NK-92 treated with Interleukin-12 subunit alpha and Interleukin-12 subunit beta, amount 100 ng/mL, for 24 hours (cell line): ENCODE measurements around the gene NEK6.

Source experiments
- DNase-seq: peaks from one replicate; lab custom pipeline; 2025; lab: John Stamatoyannopoulos, UW

NEK6 gene

DNA sequence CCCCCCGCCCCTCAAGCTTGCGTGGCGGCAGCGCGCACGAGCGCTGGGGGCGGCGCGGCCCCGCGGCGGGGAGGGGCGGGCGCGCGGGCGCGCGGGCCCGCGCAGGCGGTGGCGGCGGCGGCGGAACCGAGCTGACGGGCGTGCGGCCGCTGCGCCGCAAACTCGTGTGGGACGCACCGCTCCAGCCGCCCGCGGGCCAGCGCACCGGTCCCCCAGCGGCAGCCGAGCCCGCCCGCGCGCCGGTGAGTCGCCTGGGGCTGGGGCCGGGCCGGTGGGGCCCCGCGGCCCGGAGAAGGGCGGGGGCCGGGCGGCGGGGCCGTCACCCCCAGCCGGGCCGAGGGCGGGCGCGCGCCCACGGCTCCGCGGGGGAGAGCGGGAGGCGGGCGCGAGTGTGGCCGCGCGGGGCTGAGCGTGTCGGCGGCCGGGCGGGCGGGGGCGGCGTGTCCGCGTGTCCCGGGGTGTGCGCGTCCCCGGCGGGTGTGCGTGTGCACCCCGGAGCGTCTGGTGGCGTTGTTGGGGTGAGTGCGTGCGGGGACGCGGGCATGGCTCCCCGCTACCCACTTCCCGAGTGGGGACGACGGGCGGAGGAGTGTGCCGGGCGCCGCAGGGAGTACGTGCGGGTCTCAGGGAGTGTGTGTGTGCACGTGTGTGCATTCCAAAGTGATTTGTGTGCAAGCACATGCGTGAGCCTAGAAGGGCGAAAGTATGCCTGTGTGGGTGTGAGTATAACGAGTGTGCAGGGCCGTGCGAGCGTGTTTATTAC lies at the start of gene NEK6:
Gene NEK6, plus strand, starts transcription at position 106 of the 763 bp plus-strand sequence. CDS start 44,016 bp downstream, outside the sequence.
- no peak for DNase-seq

DNA sequence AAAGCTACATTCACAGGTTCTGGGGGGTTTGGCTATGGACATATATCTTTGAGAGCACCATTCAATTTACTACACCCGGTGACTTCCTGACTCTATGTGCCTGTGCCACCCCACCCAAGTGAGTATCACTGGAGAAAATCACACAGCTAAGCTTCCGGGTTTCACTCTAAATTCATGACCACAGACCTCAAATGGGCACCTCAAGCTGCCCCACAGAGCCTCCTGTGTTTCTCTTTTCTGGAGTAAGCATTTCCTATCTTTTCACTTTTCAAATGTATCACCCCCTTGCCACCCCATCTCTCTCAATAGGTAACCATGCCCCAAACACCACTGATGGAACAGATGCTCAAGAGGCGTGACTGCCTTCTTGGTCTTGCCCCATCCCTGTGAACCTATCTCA lies 49.2 kb upstream of the NEK6 start:
- no peak for DNase-seq

DNA sequence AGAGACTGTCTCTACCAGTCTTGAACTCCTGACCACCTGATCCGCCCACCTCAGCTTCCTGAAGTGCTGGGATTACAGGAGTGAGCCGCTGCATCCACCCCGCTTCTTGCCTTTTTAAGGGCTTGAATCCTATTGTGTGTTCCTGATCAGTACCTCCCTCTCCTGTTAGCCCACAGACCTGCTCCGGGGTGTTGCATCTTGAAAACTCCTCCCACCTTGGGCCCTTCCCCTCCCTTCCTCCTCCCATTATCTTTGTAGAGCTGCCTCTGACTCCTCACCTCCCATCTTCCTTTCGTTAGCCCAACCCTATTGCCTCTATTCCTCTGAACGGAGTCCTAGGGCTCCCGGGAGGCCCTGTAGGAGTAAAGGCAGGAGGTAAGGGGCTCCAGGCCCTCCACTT lies 48.5 kb upstream of the NEK6 start:
- no peak for DNase-seq

DNA sequence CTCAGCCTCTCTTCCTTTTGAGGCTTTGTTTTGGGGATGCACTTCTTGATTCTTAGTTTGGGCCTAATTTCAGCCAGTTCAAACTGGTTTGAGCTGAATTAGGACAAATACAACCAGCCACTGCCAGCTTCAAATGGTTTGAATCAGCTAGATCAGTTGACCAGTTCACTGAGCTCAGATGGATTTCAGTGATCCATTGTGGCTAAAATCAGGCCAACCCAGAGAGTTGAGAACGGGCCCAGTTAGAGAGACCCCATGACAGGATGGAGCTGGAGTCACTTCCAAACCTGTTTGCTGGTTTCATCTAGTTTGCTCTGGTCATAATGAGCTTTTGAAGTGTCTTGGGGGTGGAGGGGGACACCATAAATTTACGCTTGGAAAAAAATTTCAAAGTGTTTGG lies 48.0 kb upstream of the NEK6 start:
- DNase-seq = no peak

DNA sequence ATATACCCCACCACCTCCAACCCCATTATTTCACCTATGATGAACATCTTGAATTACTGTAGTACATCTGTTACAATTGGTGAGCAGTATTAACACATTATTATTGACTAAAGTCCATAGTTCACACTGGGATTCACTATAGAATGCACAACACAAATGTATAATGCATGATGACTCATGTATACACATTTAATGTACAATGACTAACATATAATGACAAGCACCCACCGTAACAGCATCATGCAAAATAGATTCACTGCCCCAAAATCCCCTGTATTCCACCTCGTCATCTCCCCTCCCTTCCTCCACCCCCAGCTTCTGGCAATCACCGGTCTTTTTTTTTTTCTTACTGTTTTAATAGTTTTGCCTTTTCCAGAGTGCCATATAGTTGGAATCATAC lies 47.1 kb upstream of the NEK6 start:
- DNase-seq = no peak

DNA sequence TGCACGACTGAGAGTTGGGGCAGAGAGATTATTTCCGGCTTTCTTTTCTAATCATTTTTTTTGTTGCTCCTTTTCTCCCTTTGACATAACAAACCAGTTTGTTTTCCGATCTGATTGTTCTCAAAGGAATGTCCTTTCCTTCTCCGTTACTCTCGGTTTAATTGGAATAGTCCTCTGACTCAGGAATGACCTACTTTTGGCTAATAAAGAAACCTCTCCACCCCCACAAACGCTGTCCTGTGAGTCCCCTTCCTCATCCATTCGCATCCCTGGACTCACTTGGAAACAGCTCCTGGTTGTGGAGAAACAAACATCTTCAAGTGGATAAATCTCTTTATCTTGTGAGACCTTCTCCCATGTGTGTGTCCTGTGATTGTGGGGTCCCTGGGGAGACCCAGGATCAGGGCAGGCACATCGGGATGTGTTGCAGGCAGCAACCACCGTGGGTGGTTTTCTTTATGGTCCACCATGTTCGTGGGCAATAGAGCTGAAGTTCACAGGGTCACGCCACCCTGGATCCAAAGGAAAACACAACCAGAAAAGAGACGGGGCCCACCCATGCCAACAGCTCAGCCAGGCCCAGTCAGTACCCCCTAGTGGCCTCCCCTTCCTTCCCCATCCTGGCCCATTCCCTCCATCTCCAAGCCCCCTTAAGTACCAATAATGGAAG lies 45.2 kb upstream of the NEK6 start:
- no peak for DNase-seq

DNA sequence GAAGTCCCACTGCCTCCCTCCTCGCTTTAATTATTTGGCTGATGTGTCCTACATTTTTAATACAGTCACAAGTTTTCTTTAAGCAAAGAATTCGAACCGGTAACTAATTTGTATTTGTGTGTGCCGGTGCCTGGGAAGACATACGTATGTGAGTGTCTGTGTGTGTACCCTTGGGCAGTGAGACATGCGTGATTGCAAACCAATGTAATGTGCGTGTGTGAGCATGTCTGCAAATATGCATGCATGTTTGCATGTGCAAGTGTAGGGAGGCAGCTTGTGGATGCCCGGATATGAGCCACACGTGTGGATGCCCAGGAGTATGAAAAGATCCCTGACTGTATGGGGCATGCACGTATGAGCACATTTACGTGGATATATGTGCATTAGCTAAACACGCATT lies 44.4 kb upstream of the NEK6 start:
- no peak for DNase-seq

DNA sequence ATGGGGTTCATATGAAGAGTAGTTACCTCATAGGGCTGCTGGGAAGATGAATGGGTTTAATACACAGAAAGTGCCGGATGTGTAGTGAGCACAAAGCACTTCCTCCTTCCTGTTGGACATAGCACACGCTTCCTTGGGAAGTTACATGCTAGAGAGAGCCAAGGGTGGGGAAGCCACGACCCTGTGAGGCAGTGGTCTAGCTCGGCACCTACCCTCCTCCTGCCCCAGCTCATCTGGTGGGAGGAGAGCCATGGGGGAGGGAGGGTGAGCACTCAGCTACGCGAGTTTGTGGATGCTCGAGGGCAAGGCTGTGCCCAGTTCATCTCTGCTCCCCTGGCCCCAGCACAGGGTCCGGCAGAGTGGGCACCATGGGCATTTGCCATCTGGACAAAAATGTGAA lies 43.6 kb upstream of the NEK6 start:
- DNase-seq = no peak

DNA sequence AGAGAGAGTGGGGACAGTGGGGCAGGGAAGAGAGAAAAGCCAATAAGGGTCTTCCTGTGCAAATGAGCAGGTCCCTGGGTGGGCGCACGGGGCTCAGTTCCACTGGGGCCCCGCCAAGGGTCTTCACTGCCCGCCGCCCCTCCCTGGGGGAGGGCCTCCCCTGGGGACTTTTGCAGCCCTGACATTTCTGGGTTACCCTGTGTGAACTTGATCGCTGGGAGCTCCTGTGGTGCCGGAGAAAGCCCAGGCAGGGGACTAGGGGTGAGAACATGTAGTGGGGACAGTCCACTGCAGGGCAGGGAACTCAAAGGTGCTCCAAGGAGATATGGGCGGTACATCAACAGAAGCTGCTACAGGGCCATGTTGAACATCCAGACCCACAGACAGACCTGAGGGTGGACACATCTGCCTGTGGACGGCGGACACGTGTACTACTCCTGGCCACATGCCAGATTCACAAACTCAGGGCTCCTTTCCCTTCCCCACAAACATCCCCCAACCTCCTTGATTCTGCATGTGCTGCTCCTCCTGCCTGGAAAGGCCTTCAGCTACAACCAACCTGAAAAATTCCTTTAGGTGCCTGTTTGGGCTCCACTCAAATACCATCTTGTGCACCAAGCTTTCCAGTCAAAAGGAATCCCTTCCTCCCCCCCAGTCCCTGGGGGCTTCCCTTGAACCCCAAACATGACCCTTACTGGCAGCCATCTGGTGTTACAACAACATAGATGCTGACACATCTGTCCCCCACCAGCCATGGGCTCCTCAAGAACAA lies 43.0 kb upstream of the NEK6 start:
- DNase-seq = no peak

DNA sequence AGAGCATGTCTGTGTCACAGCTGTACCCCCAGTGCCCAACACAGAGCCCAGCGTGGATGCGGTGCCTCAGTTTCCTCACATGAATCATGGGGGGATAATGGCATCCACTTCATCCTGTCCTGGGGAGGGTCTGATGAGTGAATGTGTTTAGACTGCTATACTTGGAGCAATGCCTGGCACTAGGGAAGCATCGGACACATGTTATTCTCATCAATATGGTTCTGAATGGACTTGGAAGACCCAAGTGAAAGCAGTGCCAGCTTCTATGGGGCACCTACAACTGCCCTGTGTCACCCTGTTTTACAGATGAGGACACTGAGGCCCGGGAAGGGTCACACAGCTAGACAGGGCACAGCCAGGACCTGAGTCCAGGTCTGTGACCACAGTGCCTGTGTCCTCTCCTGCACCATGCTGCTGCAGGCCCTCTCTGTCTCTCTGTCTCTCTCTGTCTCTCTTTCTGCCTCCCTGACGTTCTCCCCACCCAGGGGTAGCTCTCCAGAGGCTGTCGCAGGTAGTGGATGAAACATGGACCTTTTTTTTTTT lies 42.3 kb upstream of the NEK6 start:
- no peak for DNase-seq

DNA sequence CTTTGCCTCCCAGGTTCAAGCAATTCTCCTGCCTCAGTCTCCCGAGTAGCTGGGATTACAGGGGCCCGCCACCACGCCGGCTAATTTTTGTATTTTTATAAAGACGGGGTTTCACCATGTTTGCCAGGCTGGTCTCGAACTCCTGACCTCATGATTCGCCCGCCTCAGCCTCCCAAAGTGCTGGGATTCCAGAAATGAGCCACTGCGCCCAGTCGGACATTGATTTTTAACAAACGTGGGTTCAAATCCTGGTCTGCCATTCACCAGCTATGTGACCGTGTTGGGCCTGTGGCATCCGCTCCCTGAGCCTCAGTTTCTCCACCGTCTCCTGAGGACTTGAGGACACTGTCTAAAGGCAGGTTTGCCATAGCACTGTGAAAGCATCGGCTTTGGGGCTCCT lies 41.8 kb upstream of the NEK6 start:
- DNase-seq = no peak

DNA sequence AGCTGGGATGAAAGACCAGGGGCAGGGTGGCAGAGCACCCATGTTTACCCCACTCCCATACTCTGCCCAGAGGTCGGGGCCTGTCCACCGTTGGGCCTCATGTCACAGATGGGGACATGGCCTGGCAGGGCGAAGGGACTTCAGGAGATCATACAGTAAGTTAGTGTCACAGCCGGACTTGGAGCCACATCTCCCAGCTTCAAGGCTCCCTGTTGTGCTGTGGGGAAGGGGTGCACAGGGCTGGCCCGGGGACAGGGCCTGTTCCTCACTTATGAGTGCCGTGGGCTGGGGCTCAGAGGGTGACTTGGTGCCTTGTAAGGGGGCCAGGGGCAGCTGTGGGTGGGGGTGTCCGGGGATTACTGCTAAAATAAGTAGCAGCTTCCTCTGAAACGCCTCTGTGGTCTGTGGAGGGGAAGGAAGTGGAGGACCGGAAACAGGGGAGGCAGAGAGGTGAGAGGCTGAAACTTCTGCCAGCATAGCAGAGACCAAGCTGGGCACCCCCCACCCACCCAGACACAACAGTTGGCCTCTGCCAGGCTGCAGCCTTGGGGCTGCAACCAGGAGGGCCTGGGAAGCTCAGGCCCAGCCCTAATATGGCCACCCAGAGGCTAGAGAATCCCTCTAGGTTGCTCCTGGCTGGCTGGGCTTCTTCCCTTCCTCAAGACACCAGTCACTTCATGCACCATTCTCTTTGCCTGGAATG lies 41.1 kb upstream of the NEK6 start:
- peak; percentile 71 for DNase-seq

DNA sequence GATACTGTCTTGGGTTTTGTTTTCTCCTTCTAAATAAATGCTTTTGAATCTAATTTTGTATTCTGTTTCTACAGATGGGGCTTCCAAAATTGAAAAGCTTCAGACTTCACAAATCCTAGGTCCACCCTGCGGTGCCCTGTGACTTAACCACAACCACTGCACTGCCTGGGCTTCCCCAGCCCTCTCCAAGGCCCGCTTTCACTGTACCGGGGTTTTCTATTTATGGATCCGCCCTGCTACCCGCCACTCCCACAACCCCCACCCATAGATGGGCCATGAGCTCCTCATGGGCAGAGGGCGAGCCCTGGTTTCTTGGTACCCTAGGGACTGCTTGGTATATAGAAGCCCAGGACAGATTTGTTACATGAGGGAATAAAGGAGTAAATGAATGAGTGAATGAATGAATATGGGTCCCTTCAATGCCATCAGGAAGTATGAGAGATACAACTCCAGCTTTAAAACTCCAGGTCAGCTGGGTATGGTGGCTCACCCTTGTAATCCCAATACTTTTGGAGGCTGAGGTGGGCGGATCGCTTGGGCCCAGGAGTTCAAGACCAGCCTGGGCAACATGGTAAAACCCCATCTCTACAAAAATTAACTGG lies 39.8 kb upstream of the NEK6 start:
- no peak for DNase-seq

DNA sequence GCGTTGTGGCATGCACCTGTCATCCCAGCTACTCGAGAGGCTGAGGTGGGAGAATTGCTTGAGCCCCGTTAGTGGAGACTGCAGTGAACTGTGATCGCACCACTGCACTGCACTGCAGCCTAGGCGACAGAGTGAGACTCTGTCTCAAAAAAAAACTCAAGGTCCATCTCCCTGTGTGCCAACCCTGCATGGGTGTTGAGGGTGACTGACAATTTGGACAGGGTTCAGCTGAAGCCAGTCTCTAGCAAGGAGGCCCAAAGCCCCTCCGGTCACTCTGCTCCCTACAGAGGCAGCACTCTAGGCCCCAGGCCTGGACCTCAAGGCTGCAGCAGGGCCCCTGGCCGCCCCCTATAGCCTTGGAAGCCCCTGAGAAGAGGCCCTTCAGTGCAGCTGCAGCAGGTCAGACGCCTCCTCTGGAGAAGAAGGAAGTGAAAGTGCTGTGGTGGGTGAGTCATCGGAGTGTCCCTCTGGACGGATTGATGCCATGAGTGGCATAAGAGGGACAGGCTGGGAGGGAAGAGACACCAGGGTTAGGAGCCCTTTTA lies 39.2 kb upstream of the NEK6 start:
- DNase-seq = peak; percentile 23

DNA sequence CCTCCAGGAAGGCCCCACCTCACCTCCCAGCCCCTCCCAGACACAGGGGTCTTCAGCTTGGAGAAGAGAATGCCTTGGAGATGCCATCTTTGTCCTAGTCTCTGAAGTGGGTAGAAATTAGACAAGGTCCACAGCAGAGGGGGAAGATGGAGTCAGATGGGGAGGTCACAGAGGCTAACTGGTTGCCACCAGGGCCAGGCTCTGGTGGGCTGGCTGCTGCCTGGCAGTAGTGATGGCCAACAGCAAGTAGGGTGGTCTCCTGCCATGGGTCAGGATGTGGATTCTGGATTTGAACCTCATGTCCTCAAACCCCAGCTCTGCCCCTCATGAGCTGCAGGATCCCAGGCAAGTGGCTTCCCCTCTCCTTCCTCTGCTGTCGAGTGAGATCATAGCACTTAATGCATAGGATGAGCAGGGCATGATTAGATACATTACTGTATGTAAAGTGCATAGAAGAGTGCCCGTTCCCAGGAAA lies 38.7 kb upstream of the NEK6 start:
- DNase-seq = no peak

DNA sequence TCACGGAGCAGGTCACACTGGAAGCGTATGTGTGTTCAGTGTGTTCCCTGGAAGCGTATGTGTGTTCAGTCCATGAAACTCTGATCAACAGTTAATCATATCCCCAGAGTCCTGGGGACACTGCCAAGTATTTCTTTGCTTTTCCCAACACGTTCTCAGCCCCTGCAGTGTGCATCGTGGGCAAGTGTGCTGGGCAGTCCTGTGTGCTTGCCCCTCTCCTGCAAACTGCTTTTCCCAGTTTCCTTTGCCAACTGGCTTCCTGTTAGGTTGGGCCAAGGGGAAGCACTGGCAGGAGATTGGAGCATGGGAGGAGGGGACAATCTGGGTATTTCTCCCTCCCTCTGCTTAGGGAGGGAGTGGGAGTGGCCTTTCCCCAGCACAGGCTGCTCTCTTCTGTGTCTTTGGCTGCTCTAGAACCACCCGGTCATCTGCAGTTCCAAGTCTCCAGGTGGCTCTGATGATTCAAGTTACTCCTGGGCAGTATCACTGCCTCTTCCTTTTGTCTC lies 36.8 kb upstream of the NEK6 start:
- no peak for DNase-seq

DNA sequence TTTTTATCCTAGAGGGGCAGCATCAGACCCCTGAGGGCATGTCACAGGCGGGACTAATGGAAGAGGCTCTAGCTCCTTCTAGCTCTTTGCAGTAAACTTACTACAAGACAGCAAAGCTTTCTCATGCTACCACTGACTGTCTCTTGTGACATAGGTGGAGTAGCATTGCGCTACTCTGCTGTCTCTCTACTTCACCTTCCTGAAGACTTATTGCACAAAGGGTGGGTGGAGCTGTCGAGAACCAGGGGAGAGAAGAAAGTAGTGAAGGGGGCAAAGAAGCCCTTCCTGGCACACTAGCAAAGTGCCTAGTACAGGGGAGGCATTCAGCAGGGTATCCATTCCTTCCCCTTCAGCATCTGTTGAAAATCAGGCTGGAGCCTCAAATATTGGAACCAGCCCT lies 36.1 kb upstream of the NEK6 start:
- no peak for DNase-seq

DNA sequence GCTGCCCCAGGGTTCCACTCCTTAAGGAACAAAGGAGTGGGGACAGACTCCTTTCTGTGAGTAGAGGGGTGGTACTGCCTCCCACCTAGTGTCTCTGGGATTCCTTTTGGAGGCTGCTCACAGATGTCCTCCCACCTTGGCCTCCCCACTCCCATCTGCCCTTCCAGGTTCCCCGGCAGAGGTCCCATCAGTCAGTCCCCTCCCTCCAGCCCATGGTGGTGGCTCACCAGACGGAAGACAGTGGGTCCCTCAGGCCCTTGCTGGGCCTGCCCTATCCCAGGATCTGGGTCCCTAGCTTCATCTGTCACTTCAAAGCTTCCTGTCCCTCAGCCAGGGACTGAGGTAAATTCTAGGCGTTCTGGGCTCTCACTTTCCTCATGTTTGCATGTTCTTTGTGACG lies 35.6 kb upstream of the NEK6 start:
- no peak for DNase-seq

DNA sequence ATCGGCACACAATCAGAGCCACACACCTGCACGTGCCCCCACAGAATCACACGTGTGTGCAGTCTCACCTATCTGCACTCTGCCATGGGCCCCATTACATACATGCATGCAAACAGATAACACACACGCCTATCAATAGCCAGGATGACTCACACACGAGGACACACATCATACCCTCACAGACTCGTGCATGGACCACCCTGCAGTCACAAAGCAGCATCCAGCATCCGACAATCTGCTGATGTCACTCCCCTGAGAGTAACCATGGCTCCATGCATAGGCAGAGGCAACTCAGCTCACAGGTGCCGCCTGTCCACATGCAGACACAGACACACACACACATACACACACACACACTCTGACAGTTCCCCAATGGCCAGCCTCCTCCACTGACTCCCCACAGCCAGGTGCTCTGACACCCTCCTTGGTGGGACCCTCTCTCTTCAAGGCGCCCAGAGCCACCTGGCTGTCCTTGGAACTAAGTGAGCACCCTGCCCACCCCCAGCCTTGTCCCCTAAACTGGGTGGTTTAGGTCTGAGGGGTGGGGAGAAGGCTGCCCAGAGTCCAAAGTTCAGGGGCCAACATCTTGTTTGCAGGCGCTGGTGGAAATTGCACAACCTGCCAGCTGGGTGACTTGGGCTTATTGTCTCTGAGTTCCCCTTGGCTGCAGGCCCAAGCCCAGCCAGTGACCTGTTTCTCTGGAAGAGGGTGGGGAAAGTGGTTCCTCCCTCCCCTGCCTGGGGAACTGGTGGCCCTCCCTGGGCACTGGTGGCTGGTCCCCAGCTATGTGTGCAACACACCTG lies 34.6 kb upstream of the NEK6 start:
- DNase-seq = no peak

DNA sequence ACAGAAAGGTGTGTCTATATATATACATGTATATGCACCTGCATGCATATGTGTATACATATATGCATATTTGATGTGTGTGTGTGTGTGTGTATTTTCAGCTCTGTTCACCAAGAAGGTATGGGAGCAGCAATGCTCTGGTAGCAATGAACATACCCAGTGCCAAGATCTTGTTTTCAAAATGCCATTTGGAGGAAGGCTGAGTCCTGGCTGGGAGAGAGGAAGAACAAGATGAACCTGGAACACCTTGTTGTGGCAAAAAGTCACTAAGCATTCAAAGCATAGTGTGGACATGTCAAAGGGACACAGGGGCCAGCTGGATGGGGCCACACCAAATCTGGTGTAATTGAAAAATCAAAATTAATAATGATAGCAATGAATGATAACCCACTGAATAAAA lies 31.8 kb upstream of the NEK6 start:
- no peak for DNase-seq
